ENCODE data around the gene CABYR.

The CABYR gene

DNA sequence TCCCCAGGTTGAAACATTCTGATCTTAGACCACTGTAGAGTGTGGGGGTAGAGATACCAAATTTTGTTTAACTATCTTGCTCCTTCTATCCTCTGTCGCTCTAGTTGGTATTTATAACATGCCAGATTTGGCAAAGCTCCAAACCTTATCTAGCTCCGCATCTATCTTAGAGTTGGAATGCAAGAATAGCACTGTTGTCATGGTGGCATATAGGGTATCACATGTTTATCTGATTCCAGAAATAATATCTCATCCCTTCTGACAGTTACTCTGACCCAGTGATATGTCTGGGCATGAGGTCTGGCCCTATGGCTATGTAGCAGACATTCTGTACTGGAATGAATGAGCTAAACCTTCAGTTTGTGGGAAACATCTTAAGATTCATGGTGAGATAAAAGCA, 51.7 kb downstream of the CABYR start:
- TF ChIP-seq, protein P1, sequence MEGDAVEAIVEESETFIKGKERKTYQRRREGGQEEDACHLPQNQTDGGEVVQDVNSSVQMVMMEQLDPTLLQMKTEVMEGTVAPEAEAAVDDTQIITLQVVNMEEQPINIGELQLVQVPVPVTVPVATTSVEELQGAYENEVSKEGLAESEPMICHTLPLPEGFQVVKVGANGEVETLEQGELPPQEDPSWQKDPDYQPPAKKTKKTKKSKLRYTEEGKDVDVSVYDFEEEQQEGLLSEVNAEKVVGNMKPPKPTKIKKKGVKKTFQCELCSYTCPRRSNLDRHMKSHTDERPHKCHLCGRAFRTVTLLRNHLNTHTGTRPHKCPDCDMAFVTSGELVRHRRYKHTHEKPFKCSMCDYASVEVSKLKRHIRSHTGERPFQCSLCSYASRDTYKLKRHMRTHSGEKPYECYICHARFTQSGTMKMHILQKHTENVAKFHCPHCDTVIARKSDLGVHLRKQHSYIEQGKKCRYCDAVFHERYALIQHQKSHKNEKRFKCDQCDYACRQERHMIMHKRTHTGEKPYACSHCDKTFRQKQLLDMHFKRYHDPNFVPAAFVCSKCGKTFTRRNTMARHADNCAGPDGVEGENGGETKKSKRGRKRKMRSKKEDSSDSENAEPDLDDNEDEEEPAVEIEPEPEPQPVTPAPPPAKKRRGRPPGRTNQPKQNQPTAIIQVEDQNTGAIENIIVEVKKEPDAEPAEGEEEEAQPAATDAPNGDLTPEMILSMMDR (IDR thresholded peaks at IDR 0.05), result no peak
- no peak for TF ChIP-seq ZFX (IDR thresholded peaks at IDR 0.05; ENCODE audit: borderline replicate concordance)

DNA sequence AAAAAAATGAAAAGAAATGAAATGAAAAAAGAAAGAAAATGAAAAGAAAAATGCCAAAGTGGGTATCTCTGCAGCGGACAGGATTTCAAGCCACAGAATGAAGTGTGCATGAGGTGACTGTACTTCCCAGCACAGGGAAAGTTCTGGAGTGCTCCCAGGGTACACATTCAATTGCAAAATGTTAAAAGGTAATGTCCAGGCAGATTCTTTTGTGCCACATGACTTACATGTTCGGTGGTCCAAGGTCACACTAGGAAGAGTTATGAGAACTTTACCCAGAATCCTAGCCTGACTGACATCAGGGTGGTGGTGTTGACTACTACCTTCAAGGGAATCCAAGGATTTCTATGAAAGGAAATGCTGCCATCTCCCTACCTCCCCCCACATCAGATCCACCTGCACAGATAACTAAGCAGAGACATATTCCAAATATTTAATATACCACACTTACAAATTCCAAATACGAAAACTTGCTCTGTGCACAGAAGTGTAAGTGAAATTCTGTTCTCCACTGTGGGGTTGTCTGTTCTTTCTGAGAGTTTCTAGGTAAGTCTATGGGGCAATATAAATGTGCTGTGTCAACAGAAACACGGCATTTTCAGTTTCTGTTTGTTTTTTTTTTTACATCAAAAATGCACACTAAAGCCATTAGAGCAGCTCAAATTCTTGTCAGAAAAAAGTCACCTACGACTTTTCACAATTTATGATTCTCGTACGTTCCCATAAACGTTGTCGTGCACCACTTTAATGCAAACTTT, 56.6 kb downstream of the CABYR start:
- TF ChIP-seq, protein P1 (IDR thresholded peaks at IDR 0.05), result no peak
- TF ChIP-seq ZFX (IDR thresholded peaks at IDR 0.05; ENCODE audit: borderline replicate concordance), result no peak
- no peak overlapping the region for H3K27ac ChIP-seq

More for the DNA sequence above, 51.7 kb downstream of the CABYR start:
- no peak overlapping the region for H3K27ac ChIP-seq

DNA sequence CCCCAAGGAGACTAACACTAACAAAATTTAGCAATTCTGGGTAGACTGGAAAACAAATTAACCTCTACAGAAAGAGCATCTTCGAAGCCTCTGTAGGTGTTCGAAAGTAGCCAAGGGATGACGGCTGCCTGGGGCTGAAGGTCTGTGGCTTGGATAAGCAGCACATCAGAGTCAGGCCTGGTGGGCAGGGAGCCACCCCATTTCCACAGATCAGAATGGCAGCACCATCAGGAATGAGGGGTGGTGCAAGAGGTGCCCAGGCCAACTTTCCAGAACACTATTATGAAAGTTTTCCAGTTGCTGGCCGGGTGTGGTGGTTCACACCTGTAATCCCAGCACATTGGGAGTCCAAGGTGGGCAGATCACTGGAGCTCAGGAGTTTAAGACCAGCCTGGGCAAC, 57.9 kb downstream of the CABYR start:
- no peak for TF ChIP-seq ZFX (IDR thresholded peaks at IDR 0.05; ENCODE audit: borderline replicate concordance)
- TF ChIP-seq, protein P1 (IDR thresholded peaks at IDR 0.05), result no peak
- no peak overlapping the region for H3K27ac ChIP-seq

DNA sequence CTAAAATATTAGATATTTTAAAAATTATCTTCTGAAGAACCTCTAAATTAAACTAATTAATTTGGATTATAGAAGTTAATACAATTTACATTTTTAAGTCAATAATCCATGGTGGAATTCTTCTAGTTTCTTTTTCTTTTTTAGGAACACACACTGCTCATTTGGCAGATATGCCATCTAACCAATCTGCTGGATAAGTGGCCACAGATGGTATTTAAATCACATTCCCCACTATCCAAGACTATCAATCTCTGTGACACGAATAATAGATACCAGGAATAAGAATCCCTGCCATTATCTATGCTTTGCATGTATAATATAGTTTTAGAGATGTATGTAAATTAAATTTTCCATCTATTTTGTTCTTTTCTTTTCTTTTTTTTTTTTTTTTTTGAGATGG, 58.5 kb downstream of the CABYR start:
- H3K27ac ChIP-seq, result no peak overlapping the region
- TF ChIP-seq, protein P1 (IDR thresholded peaks at IDR 0.05), result no peak
- TF ChIP-seq ZFX (IDR thresholded peaks at IDR 0.05; ENCODE audit: borderline replicate concordance), result no peak

DNA sequence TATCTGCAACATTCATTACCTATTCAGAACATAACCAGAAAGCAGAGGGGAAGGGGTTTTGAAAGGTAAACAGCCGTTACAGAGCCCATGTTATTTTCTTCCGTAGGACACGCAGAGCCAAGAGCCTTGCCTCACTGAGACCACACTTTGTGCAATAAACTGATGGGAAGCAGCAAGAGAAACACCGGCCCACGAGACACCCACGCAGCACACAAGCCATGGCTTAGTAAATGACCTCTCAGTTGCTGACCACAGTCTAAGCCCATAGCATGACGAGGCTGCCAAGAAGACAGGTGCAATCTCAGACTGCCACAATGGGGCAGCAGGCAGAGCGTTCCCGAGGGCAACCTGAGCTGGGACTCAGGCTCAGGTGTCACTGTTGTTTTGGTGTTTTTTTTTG, 59.6 kb downstream of the CABYR start:
- no peak overlapping the region for H3K27ac ChIP-seq
- TF ChIP-seq ZFX (IDR thresholded peaks at IDR 0.05; ENCODE audit: borderline replicate concordance), result no peak
- TF ChIP-seq, protein P1 (IDR thresholded peaks at IDR 0.05), result no peak

DNA sequence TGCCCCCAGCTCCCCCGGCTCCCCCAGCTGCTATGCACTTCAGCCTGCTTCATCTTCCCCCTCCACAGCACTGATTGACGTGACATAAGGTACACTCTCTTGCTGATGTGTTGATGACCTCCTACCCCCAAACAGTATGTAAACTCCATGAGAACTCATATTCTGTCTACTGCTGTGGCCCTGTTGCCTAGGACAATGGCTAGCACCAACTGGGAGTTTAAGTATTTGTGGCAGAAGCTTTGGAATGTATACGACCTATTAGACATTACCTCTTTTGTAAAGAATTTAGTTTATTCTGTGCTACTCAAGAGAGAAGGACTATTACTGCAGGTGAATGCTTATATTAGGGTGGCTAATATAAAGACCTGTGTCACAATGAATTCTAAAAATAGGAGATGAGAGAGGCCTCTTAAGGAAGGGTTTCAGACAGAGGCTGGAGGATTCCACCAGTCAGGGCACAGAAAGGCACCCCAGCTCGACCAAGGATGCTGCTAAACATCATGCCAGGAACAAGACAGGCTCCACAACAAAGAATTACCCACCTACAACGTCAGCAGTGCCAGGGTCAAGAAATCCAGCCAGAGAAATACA, 60.6 kb downstream of the CABYR start:
- no peak overlapping the region for H3K27ac ChIP-seq
- no peak for TF ChIP-seq ZFX (IDR thresholded peaks at IDR 0.05; ENCODE audit: borderline replicate concordance)
- TF ChIP-seq, protein P1 (IDR thresholded peaks at IDR 0.05), result no peak

Data from 22Rv1 (cell line).